ENCODE results near the gene NTM. TPM values are rescaled to one million over a fixed set of nuclear protein-coding genes. Genes with fewer than 3 reads are reported as not detected.

Gene NTM
- polyA plus RNA-seq, 1 donor from 2014 or later, result 39.4 TPM

DNA sequence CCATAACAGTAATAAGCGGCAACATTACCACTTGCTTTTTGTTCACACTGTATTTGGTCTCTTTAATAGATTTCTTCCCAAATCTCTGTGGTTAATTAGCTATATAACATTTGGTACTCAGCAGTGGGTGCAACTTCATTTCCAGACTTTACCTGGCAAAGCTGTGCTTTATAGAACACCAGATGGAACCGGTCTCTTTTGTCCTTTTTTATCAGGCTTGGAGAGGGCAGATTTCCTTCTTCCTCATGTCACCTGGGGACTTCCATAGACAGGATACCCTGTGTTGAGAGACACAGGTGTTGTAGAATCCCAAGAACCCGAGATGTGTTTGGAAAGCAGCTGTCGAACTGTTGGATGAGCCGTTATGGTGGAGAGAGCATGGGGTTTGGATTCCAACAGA, 393.7 kb downstream of the NTM start (continued):
- TF ChIP-seq, protein P1, sequence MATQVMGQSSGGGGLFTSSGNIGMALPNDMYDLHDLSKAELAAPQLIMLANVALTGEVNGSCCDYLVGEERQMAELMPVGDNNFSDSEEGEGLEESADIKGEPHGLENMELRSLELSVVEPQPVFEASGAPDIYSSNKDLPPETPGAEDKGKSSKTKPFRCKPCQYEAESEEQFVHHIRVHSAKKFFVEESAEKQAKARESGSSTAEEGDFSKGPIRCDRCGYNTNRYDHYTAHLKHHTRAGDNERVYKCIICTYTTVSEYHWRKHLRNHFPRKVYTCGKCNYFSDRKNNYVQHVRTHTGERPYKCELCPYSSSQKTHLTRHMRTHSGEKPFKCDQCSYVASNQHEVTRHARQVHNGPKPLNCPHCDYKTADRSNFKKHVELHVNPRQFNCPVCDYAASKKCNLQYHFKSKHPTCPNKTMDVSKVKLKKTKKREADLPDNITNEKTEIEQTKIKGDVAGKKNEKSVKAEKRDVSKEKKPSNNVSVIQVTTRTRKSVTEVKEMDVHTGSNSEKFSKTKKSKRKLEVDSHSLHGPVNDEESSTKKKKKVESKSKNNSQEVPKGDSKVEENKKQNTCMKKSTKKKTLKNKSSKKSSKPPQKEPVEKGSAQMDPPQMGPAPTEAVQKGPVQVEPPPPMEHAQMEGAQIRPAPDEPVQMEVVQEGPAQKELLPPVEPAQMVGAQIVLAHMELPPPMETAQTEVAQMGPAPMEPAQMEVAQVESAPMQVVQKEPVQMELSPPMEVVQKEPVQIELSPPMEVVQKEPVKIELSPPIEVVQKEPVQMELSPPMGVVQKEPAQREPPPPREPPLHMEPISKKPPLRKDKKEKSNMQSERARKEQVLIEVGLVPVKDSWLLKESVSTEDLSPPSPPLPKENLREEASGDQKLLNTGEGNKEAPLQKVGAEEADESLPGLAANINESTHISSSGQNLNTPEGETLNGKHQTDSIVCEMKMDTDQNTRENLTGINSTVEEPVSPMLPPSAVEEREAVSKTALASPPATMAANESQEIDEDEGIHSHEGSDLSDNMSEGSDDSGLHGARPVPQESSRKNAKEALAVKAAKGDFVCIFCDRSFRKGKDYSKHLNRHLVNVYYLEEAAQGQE (IDR thresholded peaks at IDR 0.05; ENCODE audit: borderline replicate concordance), result no peak
- TF ChIP-seq MXI1 (conservative IDR thresholded peaks at IDR 0.05; ENCODE audit: poor library complexity, severe bottlenecking) (no peak), POLR2AphosphoS5 (IDR thresholded peaks at IDR 0.05) (no peak), SMC3 (conservative IDR thresholded peaks at IDR 0.05; ENCODE audit: poor library complexity) (no peak)

DNA sequence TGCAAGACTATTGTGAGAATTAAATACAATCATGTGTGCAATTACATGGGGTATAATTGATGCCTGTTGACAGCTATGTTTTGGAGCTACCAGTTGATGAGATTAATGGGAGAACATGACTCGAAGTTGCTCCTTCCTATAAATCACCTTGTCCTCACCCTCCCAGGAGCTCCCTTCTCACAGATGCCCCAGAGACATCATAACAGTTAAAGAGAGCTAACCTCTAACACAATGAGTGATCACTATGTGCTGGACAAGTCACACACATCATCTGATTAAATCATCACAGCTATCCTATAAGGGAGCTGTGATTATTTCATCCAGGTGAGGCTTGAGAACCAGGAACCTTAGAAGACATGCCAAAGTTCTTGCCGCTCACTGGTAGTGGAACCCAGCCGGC, 394.2 kb downstream of the NTM start:
- H3F3A ChIP-seq (ENCODE audit: insufficient read depth, low read length, poor library complexity, severe bottlenecking), result no peaks in the 10 kb centered on the region
- no peak overlapping the region for H3K27ac ChIP-seq (ENCODE audit: low read length)
- no peak overlapping the region for H2AFZ ChIP-seq (ENCODE audit: low read depth, low read length)
- no peaks in the 10 kb centered on the region for H4K20me1 ChIP-seq (ENCODE audit: insufficient read depth)
- H3K79me2 ChIP-seq (replicated peaks; ENCODE audit: insufficient read depth, low read length), result no peaks in the 10 kb centered on the region
- no peaks in the 10 kb centered on the region for H3K36me3 ChIP-seq (ENCODE audit: insufficient read depth, low read length)
- H3K9me2 ChIP-seq (ENCODE audit: insufficient read depth, low read length), result no peaks in the 10 kb centered on the region
- no peak overlapping the region for H3K4me3 ChIP-seq (ENCODE audit: low read length)
- no peak for TF ChIP-seq SMC3 (conservative IDR thresholded peaks at IDR 0.05; ENCODE audit: poor library complexity)
- TF ChIP-seq EP300 (conservative IDR thresholded peaks at IDR 0.05; ENCODE audit: poor library complexity, severe bottlenecking), result no peak
- TF ChIP-seq, protein P1 (IDR thresholded peaks at IDR 0.05; ENCODE audit: borderline replicate concordance), result no peak
- no peak for TF ChIP-seq TAF1 (IDR thresholded peaks at IDR 0.05; ENCODE audit: low read depth)
- TF ChIP-seq RAD21 (conservative IDR thresholded peaks at IDR 0.05), result no peak
- TF ChIP-seq, protein P2, sequence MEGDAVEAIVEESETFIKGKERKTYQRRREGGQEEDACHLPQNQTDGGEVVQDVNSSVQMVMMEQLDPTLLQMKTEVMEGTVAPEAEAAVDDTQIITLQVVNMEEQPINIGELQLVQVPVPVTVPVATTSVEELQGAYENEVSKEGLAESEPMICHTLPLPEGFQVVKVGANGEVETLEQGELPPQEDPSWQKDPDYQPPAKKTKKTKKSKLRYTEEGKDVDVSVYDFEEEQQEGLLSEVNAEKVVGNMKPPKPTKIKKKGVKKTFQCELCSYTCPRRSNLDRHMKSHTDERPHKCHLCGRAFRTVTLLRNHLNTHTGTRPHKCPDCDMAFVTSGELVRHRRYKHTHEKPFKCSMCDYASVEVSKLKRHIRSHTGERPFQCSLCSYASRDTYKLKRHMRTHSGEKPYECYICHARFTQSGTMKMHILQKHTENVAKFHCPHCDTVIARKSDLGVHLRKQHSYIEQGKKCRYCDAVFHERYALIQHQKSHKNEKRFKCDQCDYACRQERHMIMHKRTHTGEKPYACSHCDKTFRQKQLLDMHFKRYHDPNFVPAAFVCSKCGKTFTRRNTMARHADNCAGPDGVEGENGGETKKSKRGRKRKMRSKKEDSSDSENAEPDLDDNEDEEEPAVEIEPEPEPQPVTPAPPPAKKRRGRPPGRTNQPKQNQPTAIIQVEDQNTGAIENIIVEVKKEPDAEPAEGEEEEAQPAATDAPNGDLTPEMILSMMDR (IDR thresholded peaks at IDR 0.05; ENCODE audit: poor library complexity, severe bottlenecking), result no peak
- H3K27me3 ChIP-seq (ENCODE audit: insufficient read depth, low read depth, low read length), result no peaks in the 10 kb centered on the region
- no peak overlapping the region for H3K9ac ChIP-seq (ENCODE audit: low read length)
- no peak overlapping the region for H3K4me2 ChIP-seq (ENCODE audit: low read length)
- no peaks in the 10 kb centered on the region for H3K9me3 ChIP-seq (ENCODE audit: low read length)

DNA sequence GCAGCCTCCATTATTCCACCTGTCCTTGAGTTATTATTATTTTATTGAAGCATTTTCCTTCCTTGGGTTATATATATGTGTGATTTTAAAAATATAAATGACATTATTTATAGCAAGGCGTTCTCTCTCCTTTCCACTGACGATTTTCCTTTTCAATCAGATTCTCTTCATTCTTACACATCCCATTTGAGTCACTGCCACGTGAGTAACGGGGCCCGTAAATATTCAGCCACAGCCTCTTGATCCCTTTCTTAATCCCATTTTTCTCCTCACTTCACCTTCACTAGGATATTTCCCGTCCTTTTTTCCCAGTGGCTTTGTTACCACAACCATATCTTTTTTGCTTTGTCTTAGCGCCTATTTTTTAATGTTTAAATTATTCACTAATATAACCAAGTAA, 396.2 kb downstream of the NTM start:
- H3K27me3 ChIP-seq (ENCODE audit: insufficient read depth, low read depth, low read length), result no peaks in the 10 kb centered on the region
- no peaks in the 10 kb centered on the region for H3F3A ChIP-seq (ENCODE audit: insufficient read depth, low read length, poor library complexity, severe bottlenecking)
- H3K79me2 ChIP-seq (replicated peaks; ENCODE audit: insufficient read depth, low read length), result no peaks in the 10 kb centered on the region
- no peak overlapping the region for H3K9ac ChIP-seq (ENCODE audit: low read length)
- H3K4me2 ChIP-seq (ENCODE audit: low read length), result no peak overlapping the region
- no peaks in the 10 kb centered on the region for H3K36me3 ChIP-seq (ENCODE audit: insufficient read depth, low read length)
- H4K20me1 ChIP-seq (ENCODE audit: insufficient read depth), result no peaks in the 10 kb centered on the region
- no peak overlapping the region for H3K27ac ChIP-seq (ENCODE audit: low read length)
- H3K9me3 ChIP-seq (ENCODE audit: low read length), result no peaks in the 10 kb centered on the region
- H3K9me2 ChIP-seq (ENCODE audit: insufficient read depth, low read length), result no peaks in the 10 kb centered on the region
- peak overlapping the region; percentile 5 for H3K4me3 ChIP-seq (ENCODE audit: low read length)
- H2AFZ ChIP-seq (ENCODE audit: low read depth, low read length), result no peak overlapping the region
- no peak for TF ChIP-seq RAD21 (conservative IDR thresholded peaks at IDR 0.05)
- TF ChIP-seq, protein P2 (IDR thresholded peaks at IDR 0.05; ENCODE audit: poor library complexity, severe bottlenecking), result no peak
- no peak for TF ChIP-seq EZH2 (IDR thresholded peaks at IDR 0.05; ENCODE audit: borderline replicate concordance, insufficient read depth, low read length, poor library complexity, severe bottlenecking)
- TF ChIP-seq POLR2AphosphoS5 (IDR thresholded peaks at IDR 0.05), result no peak
- TF ChIP-seq MXI1 (conservative IDR thresholded peaks at IDR 0.05; ENCODE audit: poor library complexity, severe bottlenecking), result no peak
- no peak for TF ChIP-seq SMC3 (conservative IDR thresholded peaks at IDR 0.05; ENCODE audit: poor library complexity)
- no peak for TF ChIP-seq TAF1 (IDR thresholded peaks at IDR 0.05; ENCODE audit: low read depth)
- TF ChIP-seq, protein P1 (IDR thresholded peaks at IDR 0.05; ENCODE audit: borderline replicate concordance), result no peak

All from neural cell (in vitro differentiated cells).